ENCODE measurements around the gene HAUS1.
"Not testable (repeated sequence)": the region's sequence is repeated elsewhere in the genome, so short reads cannot be mapped to it uniquely, and the experiment has no call there.

The HAUS1 gene

GRCh38 chr18:46156124-46156745 is 52.0 kb downstream of the HAUS1 start:
- DNase-seq (ENCODE audit: low read depth, low spot score) = no peak
- CTCF ChIA-PET = interaction anchor here (1.5 to 11.4 kb wide), 3 partner anchors 13 to 502 kb away, joined by 5 to 180 read pairs (median 9); a partner anchor contains a TSS
- POLR2A ChIA-PET = interaction anchor here (1.0 kb wide), 1 partner anchor 17 kb away, joined by 5 read pairs; a partner anchor contains a TSS
- TF ChIP-seq CTCF (IDR thresholded peaks at IDR 0.05; ENCODE audit: insufficient read depth, low read length, missing control alignments) = no peak
- H3K4me3 ChIP-seq (ENCODE audit: low read depth, low read length) = no peak overlapping the region

- TF ChIP-seq CTCF (IDR thresholded peaks at IDR 0.05; ENCODE audit: insufficient read depth, low read length, missing control alignments) = no peak
- POLR2A ChIA-PET = no interaction called here
- no peak for DNase-seq (ENCODE audit: low read depth, low spot score)
- CTCF ChIA-PET = interaction anchor here (1.3 to 11.4 kb wide), 3 partner anchors 8 to 501 kb away, joined by 5 to 180 read pairs (median 7); a partner anchor contains a TSS
- H3K4me3 ChIP-seq (ENCODE audit: low read depth, low read length) = no peak overlapping the region
Observed at GRCh38 chr18:46156843-46157242, 52.7 kb downstream of the HAUS1 start.

- ChIA-PET CTCF (interaction anchor here (1.0 to 11.4 kb wide), 5 partner anchors 10 to 501 kb away, joined by 3 to 180 read pairs (median 5); a partner anchor contains a TSS), POLR2A (interaction anchor here (1.6 kb wide), 1 partner anchor 15 kb away, joined by 10 read pairs; a partner anchor contains a TSS)
- no peak overlapping the region for H3K4me3 ChIP-seq (ENCODE audit: low read depth, low read length)
- no peak for TF ChIP-seq CTCF (IDR thresholded peaks at IDR 0.05; ENCODE audit: insufficient read depth, low read length, missing control alignments)
- no peak for DNase-seq (ENCODE audit: low read depth, low spot score)
Observed at GRCh38 chr18:46158499-46158898, 54.3 kb downstream of the HAUS1 start.

GRCh38 chr18:46160050-46160798 is 56.0 kb downstream of the HAUS1 start:
- no peak for TF ChIP-seq CTCF (IDR thresholded peaks at IDR 0.05; ENCODE audit: insufficient read depth, low read length, missing control alignments)
- CTCF ChIA-PET = interaction anchor here (1.8 to 11.4 kb wide), 5 partner anchors 8 to 120 kb away, joined by 4 to 180 read pairs (median 9); a partner anchor contains a TSS
- POLR2A ChIA-PET = interaction anchor here (1.6 kb wide), 1 partner anchor 13 kb away, joined by 10 read pairs; a partner anchor contains a TSS
- DNase-seq (ENCODE audit: low read depth, low spot score) = no peak
- H3K4me3 ChIP-seq (ENCODE audit: low read depth, low read length) = no peak overlapping the region

GRCh38 chr18:46160840-46161239 is 56.7 kb downstream of the HAUS1 start:
- DNase-seq (ENCODE audit: low read depth, low spot score); H3K4me3 ChIP-seq (ENCODE audit: low read depth, low read length): not testable (repeated sequence)
- ChIA-PET POLR2A (interaction anchor here (1.1 kb wide), 1 partner anchor 13 kb away, joined by 3 read pairs; a partner anchor contains a TSS), CTCF (interaction anchor here (2.4 to 11.4 kb wide), 3 partner anchors 12 to 120 kb away, joined by 9 to 180 read pairs (median 10); a partner anchor contains a TSS)

GRCh38 chr18:46161703-46162396 is 57.7 kb downstream of the HAUS1 start:
- CTCF ChIA-PET = interaction anchor here (0.8 to 11.4 kb wide), 3 partner anchors 9 to 63 kb away, joined by 3 to 180 read pairs (median 3); a partner anchor contains a TSS
- H3K4me3 ChIP-seq (ENCODE audit: low read depth, low read length) = no peak overlapping the region
- POLR2A ChIA-PET = interaction anchor here (1.1 kb wide), 1 partner anchor 12 kb away, joined by 3 read pairs; a partner anchor contains a TSS
- DNase-seq (ENCODE audit: low read depth, low spot score) = no peak
- no peak for TF ChIP-seq CTCF (IDR thresholded peaks at IDR 0.05; ENCODE audit: insufficient read depth, low read length, missing control alignments)
